Muscle of arm (tissue), 12 donors: ENCODE measurements around the gene BIRC2. TPM values are rescaled to one million over a fixed set of nuclear protein-coding genes. Genes with fewer than 3 reads are reported as not detected.

Experiments
- DNase-seq: peaks from one replicate; pipeline ENCODE4 v3.0.0-alpha.2; 2013
- polyA plus RNA-seq, 12 donors: library from polyadenylated mRNA; unstranded; fragments of 120-200 nt; gene quantifications; one replicate each; pipeline ENCODE4 v1.2.1, GENCODE V29; 2013; ENCODE audit not compliant: insufficient read length in 12 of 12

BIRC2 gene
- polyA plus RNA-seq, 12 donors = 37.5 to 63.8 (median 51.8) TPM; not detected in 1

GRCh38 chr11:102399189-102399588 lies 52.2 kb downstream of the BIRC2 start:
- DNase-seq = no peak

GRCh38 chr11:102400603-102401002 lies 53.6 kb downstream of the BIRC2 start:
- DNase-seq = no peak

- no peak for DNase-seq
These were observed 54.9 kb downstream of the BIRC2 start for GRCh38 chr11:102401905-102402304.

- no peak for DNase-seq
These were observed 55.5 kb downstream of the BIRC2 start for GRCh38 chr11:102402548-102402947.

GRCh38 chr11:102405501-102405900 lies 58.5 kb downstream of the BIRC2 start:
- no peak for DNase-seq

GRCh38 chr11:102406099-102406498 lies 59.1 kb downstream of the BIRC2 start:
- no peak for DNase-seq

GRCh38 chr11:102407901-102408300 lies 60.9 kb downstream of the BIRC2 start:
- DNase-seq = no peak

DNA sequence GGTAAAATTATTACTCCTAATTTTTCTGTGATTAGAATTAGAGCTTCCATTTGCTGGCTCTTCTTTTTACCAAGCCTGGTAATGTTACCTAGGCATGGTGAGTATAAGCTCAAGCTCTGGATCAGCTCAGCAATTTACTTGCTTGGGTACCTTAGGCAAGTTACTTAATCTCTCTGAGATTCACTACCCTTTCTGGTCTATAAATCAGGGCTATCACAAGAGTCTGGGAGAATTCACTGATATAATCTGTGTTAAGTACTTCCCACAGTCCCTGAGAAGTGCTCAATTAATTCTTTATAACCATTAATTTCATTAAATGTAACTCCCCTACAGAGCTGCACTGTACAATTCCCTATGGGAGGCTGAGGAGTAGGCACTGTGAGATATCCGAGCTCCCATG lies 61.3 kb downstream of the BIRC2 start:
- no peak for DNase-seq

DNA sequence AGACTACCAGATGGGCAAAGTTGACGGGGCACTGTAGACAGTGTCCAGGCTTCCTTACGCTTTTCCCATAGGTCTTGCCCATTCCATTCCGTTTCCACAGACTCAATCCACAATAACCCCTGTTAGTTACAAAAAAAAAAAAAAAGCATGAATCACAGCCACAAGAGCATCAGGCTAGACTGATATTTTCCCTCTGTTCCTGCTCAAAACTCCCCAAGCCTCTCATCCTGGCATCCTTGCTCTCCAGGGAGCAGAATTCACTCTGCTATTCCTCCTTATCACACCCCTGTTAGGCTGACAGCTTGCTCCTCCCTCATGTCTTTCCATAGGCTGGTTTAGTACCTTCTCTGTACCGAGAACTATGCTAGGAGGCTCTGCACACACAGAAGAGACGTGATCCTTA lies 63.4 kb downstream of the BIRC2 start:
- DNase-seq = no peak

DNA sequence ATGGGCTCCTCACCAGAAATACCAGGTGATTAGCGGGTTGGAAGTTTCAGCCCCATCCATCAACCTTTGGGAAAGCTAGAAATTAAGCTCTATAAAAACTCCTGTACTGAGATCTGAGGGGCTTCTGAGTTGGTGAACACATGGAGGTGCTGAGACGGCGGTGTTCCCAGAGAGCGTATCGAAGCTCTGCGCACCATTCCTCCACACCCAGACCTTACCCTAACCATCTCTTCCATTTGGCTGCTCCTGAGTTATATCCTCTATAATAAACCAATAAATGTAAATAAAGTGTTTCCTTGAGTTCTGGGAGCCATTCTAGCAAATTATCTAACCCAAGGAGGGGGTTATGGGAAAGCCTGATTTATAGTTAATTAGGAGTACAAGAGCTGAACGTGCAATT lies 64.1 kb downstream of the BIRC2 start:
- DNase-seq = no peak

- DNase-seq = no peak
These were observed 66.5 kb downstream of the BIRC2 start for GRCh38 chr11:102413497-102413896.

- no peak for DNase-seq
These were observed 67.5 kb downstream of the BIRC2 start for GRCh38 chr11:102414559-102414958.

DNA sequence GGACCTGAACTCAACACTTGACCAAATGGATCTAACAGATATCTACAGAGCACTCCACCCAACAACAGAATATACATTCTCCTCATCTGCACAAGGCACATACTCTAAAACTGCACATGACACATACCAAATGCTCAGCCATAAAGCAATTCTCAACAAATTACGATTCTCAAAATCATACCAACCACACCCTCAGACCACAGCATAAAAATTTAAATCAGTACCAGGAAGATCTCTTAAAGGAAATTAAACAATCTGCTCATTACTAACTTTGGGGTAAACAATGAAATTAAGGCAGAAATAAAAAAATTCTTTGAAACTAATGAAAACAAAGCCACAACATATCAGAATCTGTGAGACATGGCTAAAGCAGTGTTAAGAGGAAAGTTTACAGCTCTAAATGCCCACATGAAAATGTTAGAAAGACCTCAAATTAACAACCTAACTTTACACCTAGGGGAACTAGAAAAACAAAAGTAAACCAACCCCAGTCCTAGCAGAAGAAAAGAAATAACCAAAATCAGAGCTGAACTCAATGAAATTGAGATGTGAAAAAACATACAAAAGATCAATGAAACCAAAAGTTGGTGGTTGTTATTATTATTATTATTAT lies 68.4 kb downstream of the BIRC2 start:
- no peak for DNase-seq

DNA sequence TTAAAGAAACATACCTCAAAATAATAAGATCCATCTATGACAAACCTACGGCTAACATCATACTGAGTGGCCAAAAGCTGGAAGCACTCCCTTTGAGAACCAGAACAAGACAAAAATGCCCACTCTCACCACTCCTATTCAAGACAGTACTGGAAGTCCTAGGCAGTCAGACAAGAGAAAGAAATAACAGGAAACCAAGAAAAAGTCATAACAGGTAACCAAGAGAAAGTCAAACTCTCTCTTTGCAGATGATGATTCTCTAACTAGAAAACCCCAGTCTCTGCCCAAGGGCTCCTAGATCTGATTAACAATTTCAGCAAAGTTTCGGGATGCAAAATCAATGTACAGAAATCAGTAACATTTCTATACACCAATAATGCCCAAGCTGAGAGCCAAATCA lies 70.0 kb downstream of the BIRC2 start:
- DNase-seq = no peak

DNA sequence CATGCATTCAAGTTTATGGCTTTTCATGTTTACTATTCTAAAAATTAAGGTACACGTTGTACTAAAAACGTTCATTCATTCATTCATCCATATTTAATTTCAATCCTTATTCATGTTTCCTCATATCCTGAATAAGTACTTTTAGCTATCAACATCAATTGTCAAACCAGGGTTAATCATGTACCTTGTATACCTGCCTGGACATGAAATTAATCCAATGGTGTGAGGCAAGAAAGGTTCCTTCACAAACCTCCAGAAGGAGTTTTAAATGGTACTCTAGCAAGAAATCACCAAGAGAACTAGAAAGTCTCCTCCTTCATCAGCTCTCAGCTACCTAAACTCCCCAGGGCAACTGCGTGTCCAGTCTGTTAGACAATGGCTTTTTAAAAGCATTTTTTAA lies 72.2 kb downstream of the BIRC2 start:
- no peak for DNase-seq

- no peak for DNase-seq
These were observed 73.5 kb downstream of the BIRC2 start for GRCh38 chr11:102420547-102420946.

GRCh38 chr11:102421261-102421660 lies 74.2 kb downstream of the BIRC2 start:
- peak; percentile 45 for DNase-seq

- no peak for DNase-seq
These were observed 76.1 kb downstream of the BIRC2 start for GRCh38 chr11:102422817-102423712.

- DNase-seq = no peak
These were observed 76.9 kb downstream of the BIRC2 start for GRCh38 chr11:102423936-102424335.

DNA sequence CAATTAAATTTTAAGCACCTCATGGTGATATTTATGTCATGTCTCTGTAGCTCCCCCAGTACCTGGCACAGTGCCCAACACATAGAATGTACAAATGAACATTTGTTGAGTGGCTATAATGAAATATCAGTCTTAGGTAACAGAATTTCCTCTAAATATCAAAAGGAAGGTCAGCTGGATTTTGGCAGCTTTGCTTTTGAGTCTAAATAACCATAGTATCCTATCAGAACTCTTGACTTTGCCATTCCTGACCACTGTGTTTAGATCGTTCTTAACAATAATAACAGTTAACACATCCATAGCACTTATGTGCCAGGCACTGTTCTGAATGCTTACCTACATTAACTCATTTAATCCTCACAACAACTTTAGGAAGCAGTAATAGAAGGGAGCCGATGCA lies 79.0 kb downstream of the BIRC2 start:
- DNase-seq = no peak

DNA sequence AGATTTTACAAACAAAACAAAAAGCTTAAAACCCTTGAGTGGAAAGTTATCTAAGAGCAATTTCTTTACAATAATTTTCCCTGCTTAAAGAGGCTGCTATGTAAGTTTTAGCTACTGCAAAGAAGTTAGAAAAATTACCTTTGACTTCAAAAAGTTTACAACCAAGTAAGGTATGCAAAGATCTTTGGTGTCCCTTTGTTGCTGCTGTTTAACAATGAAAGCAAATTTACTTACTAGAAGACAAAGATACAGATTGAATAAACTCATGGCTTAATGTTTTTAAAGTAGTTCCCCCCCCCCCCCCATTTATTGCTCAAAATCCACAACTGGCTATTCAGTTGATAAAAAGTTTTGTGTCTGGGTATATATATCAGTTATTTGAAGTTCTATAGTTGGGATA lies 79.6 kb downstream of the BIRC2 start:
- DNase-seq = no peak

- no peak for DNase-seq
These were observed 80.1 kb downstream of the BIRC2 start for GRCh38 chr11:102427068-102427467.
